ACHN (cell line): Measurements from ENCODE around the gene XIST.
"Not testable (repeated sequence)": the region's sequence is repeated elsewhere in the genome, so short reads cannot be mapped to it uniquely, and the experiment has no call there.

Experiments used
- DNase-seq: peaks from one replicate; pipeline ENCODE4 v3.0.0-alpha.2; 2015
- in situ Hi-C: cut with HindIII; loops from 2 replicates; pipeline ENCODE4 v1.10.0; 2017; ENCODE audit warnings: low sequenced_read_pairs, low pct_ligation_motif_present, low pct_unique_long_range_greater_than_20kb

Gene XIST

DNA sequence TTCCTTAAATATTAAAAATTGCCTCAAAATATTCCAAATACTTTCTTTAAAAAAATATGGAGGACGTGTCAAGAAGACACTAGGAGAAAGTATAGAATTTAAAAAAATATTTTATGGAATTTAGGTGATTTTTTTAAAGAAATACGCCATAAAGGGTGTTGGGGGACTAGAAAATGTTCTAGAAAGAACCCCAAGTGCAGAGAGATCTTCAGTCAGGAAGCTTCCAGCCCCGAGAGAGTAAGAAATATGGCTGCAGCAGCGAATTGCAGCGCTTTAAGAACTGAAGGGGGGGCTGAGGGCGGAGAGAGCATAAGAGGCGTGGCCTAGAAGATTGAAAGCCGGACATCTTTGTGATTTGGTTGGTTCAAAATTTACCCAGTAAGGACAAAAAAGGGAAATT, at the start of gene XIST:
Gene XIST (minus strand): TSS at position 248 of the 400 bp plus-strand sequence.
- in situ Hi-C loops = no loop called here
- no peak for DNase-seq

DNA sequence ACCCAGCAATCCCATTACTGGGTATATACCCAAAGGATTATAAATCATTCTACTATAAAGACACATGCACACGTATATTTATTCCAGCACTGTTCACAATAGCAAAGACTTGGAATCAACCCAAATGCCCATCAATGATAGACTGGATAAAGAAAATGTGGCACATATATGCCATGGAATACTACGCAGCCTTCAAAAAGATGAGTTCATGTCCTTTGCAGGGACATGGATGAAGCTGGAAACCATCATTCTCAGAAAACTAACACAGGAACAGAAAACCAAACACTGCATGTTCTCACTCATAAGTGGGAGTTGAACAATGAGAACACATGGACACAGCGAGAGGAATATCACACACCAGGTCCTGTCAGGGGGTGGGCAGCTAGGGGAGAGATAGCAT, 45.8 kb upstream of the XIST start:
- in situ Hi-C loops, DNase-seq: not testable (repeated sequence)

DNA sequence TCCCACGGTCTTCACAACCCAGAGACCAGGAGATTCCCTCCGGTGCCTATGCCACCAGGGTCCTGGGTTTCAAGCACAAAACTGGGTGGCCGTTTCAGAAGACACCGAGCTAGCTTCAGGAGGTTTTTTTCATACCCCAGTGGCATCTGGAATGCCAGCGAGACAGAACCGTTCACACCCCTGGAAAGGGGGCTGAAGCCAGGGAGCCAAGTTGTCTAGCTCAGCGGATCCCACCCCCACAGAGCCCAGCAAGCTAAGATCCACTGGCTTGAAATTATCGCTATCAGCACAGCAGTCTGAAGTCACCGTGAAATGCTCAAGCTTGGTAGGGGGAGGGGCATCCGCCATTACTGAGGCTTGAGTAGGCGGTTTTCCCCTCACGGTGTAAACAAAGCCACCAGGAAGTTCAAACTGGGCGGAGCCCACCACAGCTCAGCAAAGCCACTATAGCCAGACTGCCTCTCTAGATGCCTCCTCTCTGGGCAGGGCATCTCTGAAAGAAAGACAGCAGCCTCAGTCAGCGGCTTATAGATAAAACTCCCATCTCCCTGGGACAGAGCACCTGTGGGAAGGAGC, 40.1 kb upstream of the XIST start:
- DNase-seq, in situ Hi-C loops: not testable (repeated sequence)

DNA sequence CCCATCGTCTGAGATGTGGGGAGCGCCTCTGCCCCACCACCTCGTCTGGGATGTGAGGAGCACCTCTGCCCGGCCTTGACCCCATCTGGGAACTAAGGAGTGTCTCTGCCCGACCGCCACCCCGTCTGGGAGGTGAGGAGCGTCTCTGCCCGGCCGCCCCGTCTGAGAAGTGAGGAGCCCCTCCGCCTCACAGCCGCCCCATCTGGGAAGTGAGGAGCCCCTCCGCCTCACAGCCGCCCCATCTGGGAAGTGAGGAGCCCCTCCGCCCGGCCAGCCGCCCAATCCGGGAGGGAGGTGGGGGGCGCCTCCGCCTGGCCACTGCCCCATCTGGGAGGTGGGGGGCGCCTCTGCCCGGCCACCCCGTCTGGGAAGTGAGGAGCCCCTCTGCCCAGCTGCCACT, 29.7 kb upstream of the XIST start:
- in situ Hi-C loops, DNase-seq: not testable (repeated sequence)

DNA sequence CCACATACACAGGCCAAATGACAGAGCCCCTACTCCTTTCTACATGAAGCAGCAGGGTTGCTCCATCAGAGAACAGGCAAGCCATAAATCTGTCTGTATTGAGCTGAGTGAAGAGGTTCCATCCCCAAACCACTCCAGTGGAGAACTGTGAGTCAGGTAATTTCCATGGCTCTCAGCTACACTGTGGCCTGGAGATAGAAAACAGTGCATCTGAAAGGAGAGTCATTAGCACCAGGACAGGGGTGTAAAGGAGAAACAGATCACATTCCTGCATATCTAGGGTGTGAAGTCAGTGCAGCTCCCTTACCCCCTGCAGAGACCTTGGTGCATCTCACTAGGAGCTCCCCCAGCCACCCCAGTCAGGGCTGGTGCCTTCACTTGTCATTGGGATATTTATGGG, 25.2 kb upstream of the XIST start:
- in situ Hi-C loops = no loop called here
- DNase-seq = peak; percentile 23

DNA sequence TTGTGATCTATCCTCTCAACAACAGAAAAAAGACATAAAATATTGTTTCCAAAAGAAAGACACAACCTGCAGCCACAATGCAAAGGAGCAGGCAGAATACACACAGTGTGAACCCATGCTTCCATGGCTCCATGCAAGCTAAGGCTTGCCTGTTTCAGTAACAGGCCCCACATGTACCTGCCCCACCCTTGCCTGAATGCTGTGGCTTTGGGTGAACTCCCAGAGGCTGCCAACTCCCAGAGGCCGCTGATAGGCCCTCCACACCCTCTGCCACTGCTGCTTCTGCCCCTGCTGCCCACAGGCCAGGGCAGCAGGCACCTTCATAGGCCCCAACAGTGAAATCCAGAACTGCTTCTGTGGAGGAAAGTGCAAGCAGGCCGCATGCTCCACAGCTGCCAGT, 24.4 kb upstream of the XIST start:
- in situ Hi-C loops = no loop called here
- DNase-seq = no peak

DNA sequence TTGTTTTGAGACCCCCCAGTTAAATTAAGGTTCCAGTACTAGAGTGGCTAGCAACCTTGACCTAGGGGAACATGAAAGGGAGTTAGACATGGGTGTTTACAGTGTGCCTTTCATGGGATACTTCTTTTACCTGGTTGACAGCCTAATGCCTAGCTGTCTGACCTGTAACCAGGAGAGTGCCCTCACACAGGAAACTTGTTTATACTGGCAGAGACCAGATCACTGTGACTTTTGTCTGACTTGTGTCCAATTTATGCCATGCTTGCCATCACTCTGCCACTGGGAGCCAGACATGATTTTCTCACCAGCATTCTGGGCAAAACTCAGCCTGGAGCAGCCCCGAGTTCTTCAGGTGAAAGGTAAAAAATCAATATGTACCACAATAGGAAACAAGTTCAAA, 16.4 kb upstream of the XIST start:
- no peak for DNase-seq
- in situ Hi-C loops = no loop called here

DNA sequence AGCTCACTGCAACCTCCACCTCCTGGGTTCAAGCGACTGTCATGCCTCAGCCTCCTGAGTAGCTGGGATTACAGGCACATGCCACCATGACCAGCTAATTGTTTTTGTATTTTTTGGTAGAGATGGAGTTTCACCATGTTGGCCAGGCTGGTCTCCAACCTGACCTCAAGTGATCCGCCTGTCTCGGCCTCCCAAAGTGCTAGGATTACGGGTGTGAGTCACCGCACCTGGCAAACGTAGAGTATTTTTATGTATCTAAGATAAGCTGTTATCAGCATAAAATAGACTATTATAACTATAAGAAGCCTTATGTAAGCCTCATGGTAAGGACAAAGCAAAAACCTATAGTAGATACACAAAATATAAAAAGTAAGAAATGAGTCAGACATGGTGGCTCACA, 14.6 kb upstream of the XIST start:
- in situ Hi-C loops = no loop called here
- no peak for DNase-seq

DNA sequence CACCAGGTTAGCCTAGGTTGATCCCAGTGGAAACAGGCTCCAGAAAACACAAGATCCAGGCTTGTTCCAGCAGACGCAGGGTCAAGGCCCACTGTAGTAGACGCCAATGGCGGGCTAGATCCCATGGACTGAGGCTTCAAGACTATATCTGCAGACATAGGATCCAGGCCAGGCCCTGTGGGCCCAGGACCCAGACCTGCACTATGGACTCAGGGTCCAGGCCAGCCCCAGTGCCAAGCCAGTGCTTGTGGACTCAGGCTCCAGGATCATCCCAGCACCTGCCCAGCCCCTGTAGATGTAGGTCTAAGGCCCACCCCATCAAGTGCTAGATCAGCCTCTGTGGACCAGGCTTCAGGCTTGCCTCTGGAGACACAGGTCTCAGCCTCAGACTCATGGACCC, 11.3 kb upstream of the XIST start:
- in situ Hi-C loops = no loop called here
- no peak for DNase-seq

DNA sequence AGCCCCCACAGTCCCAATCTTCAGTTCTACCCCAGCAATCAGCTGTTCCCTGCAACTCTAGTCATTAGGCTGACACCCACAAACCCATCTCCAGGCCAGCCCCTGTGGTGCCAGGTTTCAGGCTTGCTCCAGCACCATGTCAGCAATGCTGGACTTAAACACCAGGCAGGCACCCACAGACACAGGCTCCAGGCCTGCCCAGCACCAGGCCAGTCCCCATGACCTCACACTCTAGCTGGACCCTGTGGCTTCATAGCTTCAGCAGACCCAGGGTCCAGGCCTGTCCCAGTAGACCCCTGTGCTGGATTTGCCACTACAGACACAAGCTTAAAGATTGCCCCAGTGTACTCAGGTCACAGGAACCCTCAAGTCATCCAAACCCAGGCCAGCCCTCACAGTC, 10.8 kb upstream of the XIST start:
- DNase-seq = no peak
- in situ Hi-C loops = no loop called here

DNA sequence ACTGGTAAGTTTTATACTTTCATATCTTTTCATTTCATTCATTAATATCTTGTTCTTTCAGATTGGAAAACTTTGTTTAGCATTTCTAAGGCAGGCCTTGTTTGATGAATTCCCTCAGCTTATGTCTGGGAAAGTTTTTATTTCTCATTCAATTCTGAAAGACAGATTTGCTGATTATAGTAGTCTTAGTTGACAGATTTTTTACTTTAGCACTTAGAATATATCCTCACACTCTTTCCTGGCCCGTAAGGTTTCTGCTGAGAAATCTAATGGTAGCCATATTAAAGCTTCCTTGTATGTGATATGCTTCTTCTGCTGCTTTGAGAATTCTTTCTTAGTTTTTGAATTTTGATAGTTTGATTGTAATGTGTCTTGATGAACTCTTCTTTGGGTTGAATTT, 7.1 kb upstream of the XIST start:
- DNase-seq = no peak
- in situ Hi-C loops = no loop called here

DNA sequence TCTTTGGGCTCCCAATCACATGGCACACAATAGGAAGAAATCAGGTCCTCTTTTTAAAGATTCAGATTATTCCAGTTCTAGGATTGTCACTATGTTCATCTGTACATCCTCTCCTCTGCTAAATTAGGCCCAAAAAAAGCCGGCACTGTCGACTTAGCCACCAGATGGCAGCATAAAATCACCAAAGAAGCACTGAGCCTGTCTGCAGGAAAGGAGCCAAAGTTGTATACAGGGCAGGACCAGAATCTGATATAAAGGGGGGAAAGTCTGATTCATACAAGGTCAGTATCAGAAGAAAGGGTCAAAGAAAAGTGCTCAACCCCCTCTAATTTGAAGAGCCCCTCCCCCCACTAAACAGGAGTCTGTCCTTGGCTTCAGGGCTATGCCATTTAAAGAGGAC, 3.0 kb upstream of the XIST start:
- DNase-seq = peak; percentile 37
- in situ Hi-C loops = no loop called here

DNA sequence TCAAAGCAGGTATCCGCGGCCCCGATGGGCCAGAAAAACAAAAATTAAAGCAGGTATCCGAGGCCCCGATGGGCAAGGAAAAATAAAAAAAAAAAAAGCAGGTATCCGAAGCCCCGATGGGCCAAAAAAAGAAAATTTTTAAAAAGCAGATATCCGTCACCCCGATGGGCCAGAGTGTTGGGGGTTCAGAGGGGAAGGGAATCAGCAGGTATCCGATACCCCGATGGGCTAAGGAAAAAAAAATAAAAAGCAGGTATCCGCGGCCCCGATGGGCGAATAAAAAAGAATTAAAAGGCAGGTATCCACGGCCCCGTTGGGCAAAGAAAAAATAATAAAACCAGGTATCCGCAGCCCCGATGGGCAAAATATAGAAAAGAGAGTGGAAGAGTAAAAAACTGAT, 492 bp downstream of the XIST start:
- DNase-seq = no peak
- in situ Hi-C loops = no loop called here

DNA sequence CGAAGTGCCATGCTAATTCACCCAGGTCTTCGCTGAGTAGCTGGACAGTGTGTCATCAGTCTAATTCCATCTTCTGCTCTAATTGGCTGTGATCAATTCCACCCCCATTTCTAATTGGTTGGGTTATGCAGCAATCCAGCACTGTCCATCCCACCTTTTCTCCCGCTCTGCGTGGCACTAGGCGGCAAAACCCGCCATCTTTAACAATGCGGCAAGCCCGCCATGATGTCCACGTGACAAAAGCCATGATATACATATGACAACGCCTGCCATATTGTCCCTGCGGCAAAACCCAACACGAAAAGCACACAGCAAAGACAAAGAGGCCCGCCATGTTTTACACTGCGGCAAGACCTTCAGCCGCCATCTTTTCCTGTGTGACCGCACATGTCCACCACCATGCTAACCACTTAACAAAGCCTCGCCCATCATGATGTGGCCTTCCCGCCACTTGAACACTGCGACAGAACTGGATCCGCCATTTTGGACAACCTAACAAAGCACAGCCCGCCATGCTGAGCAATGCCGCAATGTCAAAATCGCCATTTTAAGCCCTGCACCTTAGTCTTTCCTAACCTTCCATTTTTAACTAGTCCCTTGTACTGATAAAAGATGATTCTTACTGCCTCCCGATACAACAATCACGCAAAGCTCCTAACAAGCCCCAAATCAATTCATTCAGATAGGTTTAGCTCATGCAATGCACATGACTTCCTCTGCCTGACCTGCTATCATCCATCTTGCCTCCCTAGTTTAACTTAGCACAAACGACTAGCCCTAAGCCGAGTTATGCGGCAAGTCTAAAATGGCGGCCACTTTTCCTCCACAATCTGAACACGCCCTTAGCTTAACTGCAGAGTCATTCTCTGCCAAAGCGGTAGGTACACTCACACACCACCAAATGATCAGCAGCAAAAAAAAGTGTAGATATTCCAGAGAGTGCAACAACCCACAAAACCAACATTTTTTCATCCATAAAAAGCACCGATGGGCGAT, 1.2 kb downstream of the XIST start:
- in situ Hi-C loops = no loop called here
- no peak for DNase-seq

DNA sequence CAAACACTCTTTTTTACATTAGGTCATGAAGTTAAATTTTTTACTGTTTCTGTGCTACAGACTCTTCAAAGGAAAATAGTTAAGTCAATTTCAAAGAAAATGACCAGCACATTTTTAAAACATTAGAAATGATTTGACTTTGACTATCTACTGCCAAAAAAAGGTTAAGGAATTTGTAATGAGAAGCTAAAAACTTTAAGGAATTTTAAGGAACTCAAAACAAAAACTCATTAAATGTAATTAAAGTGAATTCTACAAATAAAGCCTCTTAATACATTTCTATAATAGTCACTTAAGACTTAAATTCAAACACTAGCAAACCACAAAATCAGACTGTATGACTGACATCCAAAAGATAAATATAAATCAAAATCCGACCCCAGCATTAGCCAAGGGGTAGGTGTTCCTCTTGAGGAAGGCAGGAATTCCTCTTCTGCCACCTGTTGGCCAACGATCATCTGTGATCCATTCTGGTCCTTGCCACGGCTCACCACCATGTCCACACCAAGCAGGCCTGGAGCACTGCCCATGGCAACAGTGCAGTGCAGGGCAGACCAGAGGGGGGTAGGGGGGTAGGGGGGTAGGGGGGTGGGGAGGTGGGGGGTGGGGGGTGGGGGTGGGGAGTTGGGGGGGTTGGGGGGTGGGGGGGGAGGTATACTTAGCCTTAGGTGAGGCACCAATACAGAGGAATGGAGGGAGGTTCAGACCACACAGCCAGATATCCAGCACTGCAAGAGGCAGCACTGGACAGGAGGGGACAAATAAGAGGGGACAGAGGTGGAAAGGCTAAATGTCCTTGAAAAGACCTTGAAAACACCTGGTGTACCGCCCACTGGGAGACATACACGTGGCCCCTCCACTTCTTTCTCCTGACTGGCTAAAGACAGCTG, 2.1 kb downstream of the XIST start:
- in situ Hi-C loops = no loop called here
- DNase-seq = peak; percentile 31

DNA sequence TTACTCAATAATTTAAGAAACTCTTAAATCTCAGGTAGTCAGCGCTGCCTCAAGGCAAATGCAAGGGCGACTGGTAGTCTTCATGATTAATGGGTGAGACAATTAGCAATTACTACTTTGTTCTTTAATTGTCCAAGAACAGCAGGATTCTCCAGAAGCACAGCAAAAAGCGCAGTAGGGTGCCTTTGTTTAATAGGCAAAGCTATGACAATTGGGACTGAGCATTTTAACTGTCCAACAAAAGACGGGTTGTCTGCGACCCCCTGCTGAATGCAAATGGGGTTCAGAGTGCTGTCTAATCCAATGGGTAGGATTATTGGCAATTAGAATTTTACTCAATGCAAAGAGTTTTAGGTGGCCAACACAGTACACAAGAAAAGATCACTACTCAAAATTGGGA, 3.4 kb downstream of the XIST start:
- no peak for DNase-seq
- in situ Hi-C loops = no loop called here

DNA sequence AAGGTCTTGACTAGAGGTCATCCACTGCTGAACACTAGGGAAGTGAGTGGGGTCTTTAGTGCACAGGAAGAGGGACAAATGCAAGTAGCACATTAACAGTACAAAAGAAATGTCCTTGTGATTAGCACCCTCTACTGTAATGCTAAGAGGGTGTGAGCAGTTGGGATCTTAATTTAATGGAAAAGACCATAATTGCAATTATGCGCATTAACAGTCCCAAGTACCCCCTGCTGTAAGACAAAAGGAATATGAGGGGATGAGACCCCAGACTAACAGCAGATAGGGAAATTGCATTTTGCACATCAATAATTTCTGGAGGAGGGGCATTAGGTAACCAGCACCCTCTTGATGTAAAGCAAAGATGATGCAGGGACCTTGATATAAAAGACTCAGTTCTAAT, 4.5 kb downstream of the XIST start:
- no peak for DNase-seq
- in situ Hi-C loops = no loop called here

DNA sequence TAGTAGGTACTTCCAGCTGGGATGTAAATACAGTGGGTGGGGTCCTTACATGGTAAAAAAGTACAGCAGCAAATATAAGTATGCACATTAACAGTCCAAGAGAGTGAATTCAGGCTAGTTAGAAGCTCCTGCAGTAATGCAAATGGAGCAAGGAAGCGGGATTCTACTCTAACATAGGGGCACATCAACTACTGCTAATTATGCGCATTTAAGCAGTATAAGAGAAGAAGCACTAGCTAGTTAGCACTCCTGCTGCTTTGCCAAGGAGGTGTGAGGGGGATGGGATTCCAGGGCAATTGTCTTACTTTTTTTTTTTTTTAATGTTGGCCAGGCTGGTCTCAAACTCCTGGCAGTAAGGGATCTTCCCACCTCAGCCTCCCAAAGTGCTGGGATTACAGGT, 5.4 kb downstream of the XIST start:
- in situ Hi-C loops = no loop called here
- no peak for DNase-seq

DNA sequence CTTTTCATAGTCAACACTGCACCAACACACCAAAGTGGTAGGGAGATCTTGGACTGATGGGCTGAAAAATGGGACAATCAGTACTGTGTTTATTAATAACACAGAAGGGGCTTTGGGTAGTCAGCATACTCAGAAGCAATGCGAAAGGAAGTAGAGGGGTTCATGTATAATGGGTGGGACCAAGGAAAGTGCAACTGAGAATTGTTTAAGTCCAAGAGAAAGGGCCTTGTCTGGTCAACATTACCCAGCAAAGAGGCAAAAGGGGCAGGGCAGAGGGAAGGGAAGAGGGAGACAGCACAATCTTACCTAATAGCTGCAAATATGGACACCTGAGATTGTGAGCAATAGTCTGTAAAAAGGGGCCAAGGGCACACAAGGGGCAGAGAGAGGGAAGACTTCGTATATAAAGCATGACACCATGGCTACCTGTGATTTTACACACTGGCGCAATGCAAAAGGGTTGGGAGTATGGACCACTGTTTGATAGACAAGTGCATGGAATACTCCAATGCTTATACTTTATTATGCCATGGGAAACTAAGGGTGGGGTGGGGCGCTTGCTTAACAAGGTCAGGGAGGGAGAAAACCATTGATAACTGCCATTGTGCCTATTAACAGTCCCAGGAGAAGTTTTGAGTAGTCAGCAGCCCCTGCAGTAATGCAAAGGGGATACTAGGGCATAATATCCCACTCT, 9.8 kb downstream of the XIST start:
- in situ Hi-C loops = no loop called here
- no peak for DNase-seq
